Choroid plexus epithelial cell (primary cell): ENCODE measurements around the gene ODAD4.

ENCODE experiments used
- DNase-seq: peaks from one replicate; pipeline ENCODE4 v3.0.0-alpha.2; 2010; ENCODE audit warnings: low read depth
- H3K4me3 ChIP-seq: 2 replicates; pipeline ENCODE4 v1.5.1; 2011; ENCODE audit warnings: low read depth, mild to moderate bottlenecking, control low read depth, low read length, moderate library complexity
- TF ChIP-seq, protein P1 (sequence below): conservative IDR thresholded peaks from 2 replicates; pipeline ENCODE4 v1.5.1; 2011; ENCODE audit warnings: low read depth, mild to moderate bottlenecking, control low read depth, inconsistent platforms, low read length, moderate library complexity

The ODAD4 gene

DNA sequence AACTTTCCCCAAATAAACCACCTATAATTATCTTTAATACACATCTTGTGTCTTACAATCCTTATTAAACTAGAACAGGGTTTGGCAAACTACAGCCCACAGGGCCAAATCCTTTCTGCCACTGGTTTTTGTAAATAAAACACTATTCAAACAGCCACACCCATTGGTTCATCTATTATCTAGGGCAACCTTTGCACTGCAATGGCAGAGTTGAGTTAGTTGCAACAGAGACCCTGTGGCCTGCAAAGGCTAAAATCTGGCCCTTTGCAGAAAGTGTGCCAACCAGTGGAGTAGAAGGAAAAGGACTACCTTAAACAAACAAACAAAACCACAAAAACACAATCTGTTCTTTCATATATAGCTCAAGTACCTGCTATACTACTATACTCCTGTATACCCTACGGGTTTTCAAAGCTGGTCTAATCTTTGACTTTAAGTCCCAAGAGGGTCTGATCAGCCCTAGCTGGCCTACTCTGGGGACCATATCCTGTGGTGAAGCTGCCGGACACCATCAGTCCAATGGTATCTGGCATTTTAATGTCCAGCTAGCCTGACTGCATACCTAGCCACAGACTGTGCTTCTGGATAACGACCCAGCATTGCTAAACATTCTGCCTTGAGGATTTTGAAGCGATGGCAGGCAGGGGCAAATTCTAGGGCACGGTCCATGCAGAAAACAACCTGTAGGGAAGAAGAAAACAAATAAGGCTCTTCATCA is 59.4 kb downstream of the ODAD4 start:
- no peak overlapping the region for H3K4me3 ChIP-seq
- TF ChIP-seq, protein P1, sequence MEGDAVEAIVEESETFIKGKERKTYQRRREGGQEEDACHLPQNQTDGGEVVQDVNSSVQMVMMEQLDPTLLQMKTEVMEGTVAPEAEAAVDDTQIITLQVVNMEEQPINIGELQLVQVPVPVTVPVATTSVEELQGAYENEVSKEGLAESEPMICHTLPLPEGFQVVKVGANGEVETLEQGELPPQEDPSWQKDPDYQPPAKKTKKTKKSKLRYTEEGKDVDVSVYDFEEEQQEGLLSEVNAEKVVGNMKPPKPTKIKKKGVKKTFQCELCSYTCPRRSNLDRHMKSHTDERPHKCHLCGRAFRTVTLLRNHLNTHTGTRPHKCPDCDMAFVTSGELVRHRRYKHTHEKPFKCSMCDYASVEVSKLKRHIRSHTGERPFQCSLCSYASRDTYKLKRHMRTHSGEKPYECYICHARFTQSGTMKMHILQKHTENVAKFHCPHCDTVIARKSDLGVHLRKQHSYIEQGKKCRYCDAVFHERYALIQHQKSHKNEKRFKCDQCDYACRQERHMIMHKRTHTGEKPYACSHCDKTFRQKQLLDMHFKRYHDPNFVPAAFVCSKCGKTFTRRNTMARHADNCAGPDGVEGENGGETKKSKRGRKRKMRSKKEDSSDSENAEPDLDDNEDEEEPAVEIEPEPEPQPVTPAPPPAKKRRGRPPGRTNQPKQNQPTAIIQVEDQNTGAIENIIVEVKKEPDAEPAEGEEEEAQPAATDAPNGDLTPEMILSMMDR, result no peak
- DNase-seq, result no peak

DNA sequence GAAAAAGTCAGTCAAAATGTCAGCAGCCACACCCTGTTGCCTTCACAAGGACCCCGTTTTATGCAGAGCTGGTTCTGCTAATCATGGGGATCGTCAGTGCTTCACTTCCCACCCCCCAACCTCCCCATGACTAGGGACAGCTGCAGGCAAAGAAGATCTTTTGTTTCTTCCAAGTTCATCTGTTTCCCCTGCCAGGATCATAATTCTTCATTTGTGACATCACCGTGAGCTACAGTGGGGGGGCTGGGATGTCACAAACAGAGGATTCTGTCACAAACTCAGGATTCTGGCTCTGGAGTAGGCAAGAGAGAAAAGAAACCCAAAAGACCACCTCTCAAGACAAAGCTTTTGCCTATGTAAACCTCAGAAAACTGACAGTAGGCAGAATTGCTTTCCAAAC is 62.2 kb downstream of the ODAD4 start:
- no peak overlapping the region for H3K4me3 ChIP-seq
- DNase-seq, result peak; percentile 39
- TF ChIP-seq, protein P1, result no peak

DNA sequence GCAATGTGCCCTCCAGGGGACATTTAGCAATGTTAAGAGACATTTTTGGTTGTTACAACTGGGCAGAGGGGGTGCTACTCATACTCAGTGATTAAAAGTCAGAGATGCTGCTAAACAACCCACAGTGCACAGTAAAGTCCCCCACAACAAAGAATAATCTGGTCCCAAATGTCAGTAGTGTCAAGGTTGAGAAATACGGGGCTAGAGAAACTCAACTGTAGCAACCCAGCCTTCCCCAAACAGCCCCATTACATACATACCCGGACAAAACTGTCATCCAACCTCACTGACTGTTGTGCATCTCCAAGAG is 66.4 kb downstream of the ODAD4 start:
- no peak overlapping the region for H3K4me3 ChIP-seq
- TF ChIP-seq, protein P1, result no peak
- DNase-seq, result no peak

DNA sequence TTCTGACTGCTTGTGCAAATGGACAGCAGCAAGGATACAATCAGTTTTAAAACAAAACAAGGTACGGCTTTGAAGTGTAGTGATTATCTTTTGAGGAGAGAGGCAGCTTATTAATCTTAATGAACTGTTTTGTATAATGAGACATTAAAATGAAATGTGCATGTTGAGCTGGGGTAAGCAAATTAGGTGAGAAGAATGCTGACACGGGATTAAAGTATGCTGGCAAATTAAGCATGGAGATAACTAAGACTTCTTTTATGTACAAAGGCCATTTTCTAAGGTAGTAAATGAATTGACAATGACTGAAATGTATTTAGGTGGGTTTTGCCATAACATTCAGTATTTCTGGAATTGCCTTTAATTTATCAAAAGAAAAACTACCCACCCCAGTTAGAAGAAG is 68.1 kb downstream of the ODAD4 start:
- TF ChIP-seq, protein P1, result no peak
- DNase-seq, result no peak
- no peak overlapping the region for H3K4me3 ChIP-seq

DNA sequence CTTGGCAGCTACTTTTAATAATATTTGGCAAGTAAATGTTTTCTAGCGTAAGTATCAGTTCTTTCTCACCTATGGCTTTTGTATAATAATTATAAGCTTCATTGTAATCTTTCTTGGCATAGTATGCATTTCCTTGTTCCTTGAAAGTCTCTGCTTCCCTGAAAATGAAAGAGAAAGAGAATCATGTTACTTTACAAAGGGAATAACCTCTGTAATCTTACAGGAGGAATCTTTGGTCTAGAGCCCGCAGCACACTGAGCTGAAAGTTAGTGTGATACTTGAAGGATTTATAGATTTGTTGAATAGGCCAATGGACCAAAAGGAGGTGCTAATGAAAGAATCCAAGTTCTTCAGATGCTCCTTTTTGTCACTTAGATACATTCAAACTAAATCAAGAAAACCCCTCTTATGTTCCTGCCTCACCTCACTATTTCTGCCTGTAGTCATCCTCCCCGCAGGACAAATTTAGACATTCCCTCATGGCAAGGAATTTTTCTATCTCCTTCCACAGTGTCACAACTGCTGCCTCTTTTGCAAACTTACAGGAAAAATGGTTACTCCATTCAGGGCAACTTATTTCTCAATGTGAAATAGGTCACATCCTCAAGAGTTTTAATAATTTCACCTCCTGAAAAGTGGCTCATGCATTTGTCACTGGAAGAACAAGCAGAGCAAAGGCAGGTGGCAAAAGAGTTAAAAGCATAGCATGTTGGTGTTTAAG is 70.2 kb downstream of the ODAD4 start:
- no peak for DNase-seq
- TF ChIP-seq, protein P1, result no peak
- no peak overlapping the region for H3K4me3 ChIP-seq

DNA sequence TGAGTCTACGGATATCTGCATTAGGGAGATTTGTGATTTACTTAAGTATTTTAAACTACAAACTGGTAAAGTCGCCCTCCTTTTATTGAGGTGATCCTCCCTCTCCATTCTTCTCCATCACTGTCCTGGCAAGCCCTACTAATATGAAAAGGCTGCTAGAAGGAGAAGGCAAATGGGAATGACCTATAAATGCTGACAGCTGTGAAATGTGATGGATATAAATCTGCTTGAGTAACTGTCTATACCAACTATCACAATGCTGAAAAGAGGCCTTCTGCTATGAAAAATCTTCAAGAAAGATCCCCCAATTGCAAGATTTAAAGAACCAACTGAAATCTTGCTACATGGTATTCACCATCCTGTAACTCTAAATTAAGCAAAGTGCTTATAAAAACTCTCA is 71.3 kb downstream of the ODAD4 start:
- DNase-seq, result no peak
- TF ChIP-seq, protein P1, result no peak
- no peak overlapping the region for H3K4me3 ChIP-seq
